Lower lobe of right lung (tissue), 2 donors: ENCODE measurements around the gene LSP1. TPM values are rescaled to one million over a fixed set of nuclear protein-coding genes. Genes with fewer than 3 reads are reported as not detected.

Experiments used
- ATAC-seq, 2 donors: fragments of 200-7000 bp; cut with Tn5 transposase; one replicate each; pipeline ENCODE4 v1.9.1; 2020 to 2022; ENCODE audit warnings: mild to moderate bottlenecking in 2 of 2, moderate library complexity in 2 of 2
- DNase-seq: peaks from one replicate; pipeline ENCODE4 v3.0.0-alpha.2; 2020
- H3K27ac ChIP-seq: fragments of 200-600 bp; one replicate; pipeline ENCODE4 v1.8.0; 2022
- H3K27me3 ChIP-seq: fragments of 200-600 bp; one replicate; pipeline ENCODE4 v1.8.0; 2022; ENCODE audit warnings: low read depth
- H3K36me3 ChIP-seq: fragments of 200-600 bp; one replicate; pipeline ENCODE4 v1.8.0; 2022; ENCODE audit warnings: mild to moderate bottlenecking
- H3K4me1 ChIP-seq: fragments of 200-600 bp; one replicate; pipeline ENCODE4 v1.8.0; 2022
- H3K4me3 ChIP-seq: fragments of 200-600 bp; one replicate; pipeline ENCODE4 v1.8.0; 2022; ENCODE audit warnings: mild to moderate bottlenecking
- H3K9me3 ChIP-seq: fragments of 200-600 bp; one replicate; pipeline ENCODE4 v1.8.0; 2022
- intact Hi-C: fragments of 100-400 bp; cut with DNase I; formaldehyde crosslinking; loops from one replicate; pipeline ENCODE4 v1.11.0; 2022
- total RNA-seq: library from RNA; stranded (reverse); fragmentation: NEBNext Ultra II Directional; extraction: Animal tissue kit (Norgen Biotek cat#: 25700); gene quantifications from one replicate; pipeline ENCODE4 v1.2.1, GENCODE V29; 2021
- TF ChIP-seq, protein P1 (sequence below): fragments of 200-600 bp; IDR thresholded peaks from one replicate; pipeline ENCODE4 v1.8.0; 2022; ENCODE audit warnings: antibody characterized with exemption, mild to moderate bottlenecking
- donor health status: DM: no; HTN: yes; CAD: no; lungs with severe emphysema.

Gene LSP1
- total RNA-seq, 1 donor from 2014 or later = 90.4 TPM

DNA sequence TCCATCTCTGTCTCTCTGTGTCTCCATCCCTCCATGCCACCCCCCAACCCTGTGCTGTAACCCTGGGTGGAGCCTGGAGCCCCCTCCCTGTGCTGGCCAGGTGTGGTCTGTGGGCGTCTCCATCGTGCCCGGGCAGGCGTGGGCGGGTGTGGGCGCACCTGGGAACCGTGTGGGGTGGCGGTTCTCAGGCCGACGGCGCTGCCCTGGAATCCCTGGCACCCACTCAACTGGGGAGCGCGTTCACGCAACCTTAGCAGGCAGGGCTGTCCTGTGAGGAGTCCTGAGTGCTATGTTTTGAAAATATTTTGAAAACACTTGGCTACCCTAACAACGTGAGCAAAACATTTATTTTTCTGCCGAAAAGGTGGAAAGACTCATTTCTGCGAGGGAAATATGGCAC is 71.3 kb downstream of the LSP1 start:
- Histone ChIP-seq H3K4me3 (no peak overlapping the region), H3K36me3 (no peaks in the 10 kb centered on the region), H3K9me3 (no peaks in the 10 kb centered on the region), H3K27me3 (no peaks in the 10 kb centered on the region), H3K27ac (no peak overlapping the region), H3K4me1 (no peaks in the 10 kb centered on the region)
- no peak for DNase-seq
- no peak for ATAC-seq
- intact Hi-C loops = no loop called here
- TF ChIP-seq, protein P1, sequence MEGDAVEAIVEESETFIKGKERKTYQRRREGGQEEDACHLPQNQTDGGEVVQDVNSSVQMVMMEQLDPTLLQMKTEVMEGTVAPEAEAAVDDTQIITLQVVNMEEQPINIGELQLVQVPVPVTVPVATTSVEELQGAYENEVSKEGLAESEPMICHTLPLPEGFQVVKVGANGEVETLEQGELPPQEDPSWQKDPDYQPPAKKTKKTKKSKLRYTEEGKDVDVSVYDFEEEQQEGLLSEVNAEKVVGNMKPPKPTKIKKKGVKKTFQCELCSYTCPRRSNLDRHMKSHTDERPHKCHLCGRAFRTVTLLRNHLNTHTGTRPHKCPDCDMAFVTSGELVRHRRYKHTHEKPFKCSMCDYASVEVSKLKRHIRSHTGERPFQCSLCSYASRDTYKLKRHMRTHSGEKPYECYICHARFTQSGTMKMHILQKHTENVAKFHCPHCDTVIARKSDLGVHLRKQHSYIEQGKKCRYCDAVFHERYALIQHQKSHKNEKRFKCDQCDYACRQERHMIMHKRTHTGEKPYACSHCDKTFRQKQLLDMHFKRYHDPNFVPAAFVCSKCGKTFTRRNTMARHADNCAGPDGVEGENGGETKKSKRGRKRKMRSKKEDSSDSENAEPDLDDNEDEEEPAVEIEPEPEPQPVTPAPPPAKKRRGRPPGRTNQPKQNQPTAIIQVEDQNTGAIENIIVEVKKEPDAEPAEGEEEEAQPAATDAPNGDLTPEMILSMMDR = no peak

DNA sequence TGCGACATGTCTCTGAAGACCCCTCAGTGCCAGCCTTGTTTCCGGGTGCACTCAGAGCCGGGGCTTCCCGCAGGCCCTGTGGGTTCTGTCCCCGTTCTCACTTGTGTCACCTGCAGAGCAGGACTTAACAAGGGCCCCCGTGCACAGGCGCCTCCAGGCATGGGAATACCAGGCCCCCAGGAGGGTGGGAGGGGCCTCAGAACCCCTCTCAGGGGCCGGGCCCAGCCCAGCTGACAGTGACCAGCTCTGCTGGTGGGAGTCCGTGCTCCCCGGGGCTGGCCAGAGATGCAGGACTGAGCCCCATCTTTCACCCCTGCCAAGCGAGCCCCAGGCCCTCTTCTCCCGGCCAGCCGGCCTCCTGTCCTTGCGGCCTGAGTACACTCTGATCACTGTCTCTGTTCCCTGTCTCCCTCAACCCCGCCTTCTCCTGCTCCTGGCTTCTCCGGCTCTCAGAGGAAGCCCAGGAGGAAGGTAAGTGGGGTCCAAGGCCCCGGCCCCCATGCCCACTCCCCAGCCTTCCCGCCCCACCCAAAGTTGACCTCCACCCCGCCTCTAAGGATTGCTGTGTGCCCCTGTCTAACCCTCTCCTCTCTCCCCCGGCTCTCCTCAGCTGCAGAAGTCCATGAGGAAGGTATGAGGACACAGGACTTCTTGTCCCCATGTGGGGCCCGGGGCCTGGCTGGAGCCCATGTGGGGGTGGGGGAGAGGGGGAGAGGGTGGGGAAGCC is 71.9 kb downstream of the LSP1 start:
- Histone ChIP-seq H3K27me3 (no peaks in the 10 kb centered on the region), H3K4me3 (no peak overlapping the region), H3K4me1 (no peaks in the 10 kb centered on the region), H3K9me3 (no peaks in the 10 kb centered on the region), H3K27ac (no peak overlapping the region), H3K36me3 (no peaks in the 10 kb centered on the region)
- ATAC-seq (no peak), DNase-seq (no peak)
- intact Hi-C loops = no loop called here
- TF ChIP-seq, protein P1 = no peak

DNA sequence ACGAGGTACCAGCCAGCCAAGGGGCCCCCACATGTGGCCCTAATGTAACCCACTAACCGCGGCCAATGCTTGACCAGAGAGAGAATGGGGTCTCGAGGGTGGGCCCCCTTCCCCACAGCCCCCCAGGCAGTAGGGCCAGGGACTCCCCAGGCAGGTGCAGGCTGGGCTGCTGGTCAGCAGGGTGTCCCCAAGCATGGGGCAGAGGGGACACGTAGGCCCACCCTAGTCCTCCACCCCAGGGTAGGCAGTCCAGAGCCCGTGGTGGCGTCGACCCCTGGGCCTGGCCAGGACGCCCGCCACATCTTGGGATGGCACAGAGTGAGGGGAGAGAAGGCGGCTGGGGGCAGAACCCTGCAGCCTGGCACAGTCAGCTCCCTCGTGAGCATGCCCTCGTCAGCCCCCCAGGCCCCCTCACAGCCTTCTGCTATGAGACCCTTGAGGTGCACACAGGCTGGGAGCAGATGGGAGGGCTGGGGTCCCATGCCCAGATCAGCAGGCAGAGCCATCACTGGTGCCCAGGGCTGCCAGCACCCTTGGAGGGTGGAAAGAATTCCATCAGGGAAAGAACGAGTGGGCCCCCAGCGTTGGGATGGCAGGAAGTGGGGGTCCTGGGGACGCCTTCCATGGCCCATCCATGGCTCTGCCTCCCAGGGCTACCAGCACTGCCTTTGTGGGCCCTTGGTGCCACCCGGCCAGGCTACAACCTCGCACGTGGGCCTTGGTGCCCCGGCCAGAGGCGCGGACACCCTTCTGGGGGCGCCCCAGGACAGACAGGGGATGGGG is 72.7 kb downstream of the LSP1 start:
- ATAC-seq (no peak), DNase-seq (no peak)
- no peaks in the 10 kb centered on the region for H3K4me1 ChIP-seq
- no peak overlapping the region for H3K4me3 ChIP-seq
- no peaks in the 10 kb centered on the region for H3K36me3 ChIP-seq
- H3K9me3 ChIP-seq = no peaks in the 10 kb centered on the region
- no peak overlapping the region for H3K27ac ChIP-seq
- no peaks in the 10 kb centered on the region for H3K27me3 ChIP-seq
- intact Hi-C loops = no loop called here
- TF ChIP-seq, protein P1 = no peak

DNA sequence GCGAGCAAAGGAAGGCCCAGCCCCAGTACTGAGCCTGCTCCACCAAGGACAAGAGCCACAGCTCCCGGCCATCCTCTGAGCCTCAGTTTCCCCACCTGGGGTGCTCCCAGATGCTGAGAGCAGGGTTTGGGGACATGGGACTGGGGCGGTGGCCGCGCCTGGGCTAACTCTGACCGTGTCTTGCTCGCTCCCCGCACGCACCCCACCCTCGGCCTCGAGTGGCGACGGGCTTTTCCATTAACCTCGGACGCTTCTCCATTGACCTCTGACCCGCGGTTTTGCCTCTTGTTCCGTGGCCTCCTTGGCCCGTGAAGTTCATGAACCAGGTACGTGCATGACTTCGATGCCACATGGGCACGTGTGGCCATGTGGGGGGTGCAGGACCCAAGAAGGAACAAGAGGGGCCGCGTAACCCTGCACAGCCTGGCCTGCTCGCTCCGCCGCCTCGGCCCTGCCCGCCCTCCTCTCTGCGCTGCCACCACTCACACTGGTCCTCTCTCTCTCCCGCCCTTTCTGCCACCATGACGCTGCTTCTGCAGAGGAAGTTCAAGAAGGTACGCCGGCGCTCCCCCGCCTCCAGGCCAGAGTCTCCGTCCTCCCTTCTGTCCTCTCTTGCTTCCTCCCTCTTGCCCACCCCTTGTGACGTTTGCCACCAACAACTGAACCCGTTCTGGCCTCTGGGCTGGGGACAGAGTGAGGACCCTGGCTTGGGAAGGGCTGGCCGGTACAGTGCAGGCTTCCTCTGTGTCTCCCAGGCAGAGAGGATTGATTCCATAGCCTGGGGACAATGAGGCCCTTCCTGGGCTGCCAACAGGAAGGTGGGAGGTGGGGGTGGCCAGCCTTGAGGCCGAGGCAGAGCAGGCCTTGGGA is 73.5 kb downstream of the LSP1 start:
- TF ChIP-seq, protein P1 = no peak
- ATAC-seq (no peak), DNase-seq (no peak)
- intact Hi-C loops = no loop called here
- no peaks in the 10 kb centered on the region for H3K27me3 ChIP-seq
- no peaks in the 10 kb centered on the region for H3K9me3 ChIP-seq
- H3K27ac ChIP-seq = no peak overlapping the region
- no peaks in the 10 kb centered on the region for H3K4me1 ChIP-seq
- H3K4me3 ChIP-seq = no peak overlapping the region
- H3K36me3 ChIP-seq = no peaks in the 10 kb centered on the region

DNA sequence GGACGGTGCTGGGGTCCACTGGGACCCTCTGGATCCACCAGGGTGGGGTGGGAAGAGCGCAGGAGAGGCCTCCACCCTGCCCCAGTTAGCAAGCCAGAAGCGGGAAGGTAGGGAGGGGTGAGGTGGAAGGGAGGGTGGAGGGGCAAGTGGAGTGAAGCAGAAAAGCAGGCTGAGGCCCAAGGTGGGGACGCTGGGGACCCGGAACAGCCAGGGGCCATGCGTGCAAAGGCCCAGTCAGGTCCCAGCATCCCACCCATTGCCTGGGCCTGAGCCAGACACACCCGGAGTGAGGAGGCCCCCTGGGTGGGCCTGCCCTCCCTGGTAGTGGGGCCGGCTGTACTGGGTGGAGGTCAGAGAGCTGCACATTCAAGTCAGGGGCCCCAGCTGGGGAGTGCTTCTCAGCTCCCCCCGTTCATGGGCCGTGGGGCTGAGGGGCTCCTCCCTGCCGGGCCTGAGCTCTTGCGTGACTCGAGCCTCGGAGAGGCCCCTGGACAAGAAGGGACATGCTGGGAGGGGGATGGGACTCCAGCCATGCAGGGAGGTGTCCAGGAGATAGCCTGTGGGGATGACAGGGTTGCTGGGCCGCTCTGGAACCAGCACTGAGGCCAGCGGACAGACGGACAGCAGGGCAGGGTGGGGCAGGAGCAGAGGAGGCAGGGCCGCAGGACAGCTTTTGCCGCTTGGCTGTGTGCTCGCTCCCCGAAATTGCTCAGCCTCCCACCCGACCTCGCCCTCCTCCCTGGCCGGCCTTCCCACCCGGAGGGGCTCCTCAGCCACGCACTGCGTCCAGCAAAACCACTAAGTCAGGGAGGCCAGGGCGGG is 74.4 kb downstream of the LSP1 start:
- ATAC-seq (no peak), DNase-seq (no peak)
- H3K4me1 ChIP-seq = no peaks in the 10 kb centered on the region
- H3K4me3 ChIP-seq = no peak overlapping the region
- intact Hi-C loops = no loop called here
- H3K27ac ChIP-seq = no peak overlapping the region
- no peaks in the 10 kb centered on the region for H3K9me3 ChIP-seq
- H3K27me3 ChIP-seq = no peaks in the 10 kb centered on the region
- no peaks in the 10 kb centered on the region for H3K36me3 ChIP-seq
- TF ChIP-seq, protein P1 = no peak
